SK-N-MC (cell line): ENCODE data around the gene PIAS1.

Experiments
- EZH2 ChIP-seq: fragments of 200-600 bp; sonication (generic); IDR thresholded peaks from one replicate; pipeline ENCODE4 v1.6.1; 2017; ENCODE audit warnings: antibody characterized with exemption
- POLR2AphosphoS5 ChIP-seq: IDR thresholded peaks from 2 replicates; pipeline ENCODE4 v1.6.1; 2012; ENCODE audit warnings: mild to moderate bottlenecking, low read depth, low read length, borderline replicate concordance

DNA sequence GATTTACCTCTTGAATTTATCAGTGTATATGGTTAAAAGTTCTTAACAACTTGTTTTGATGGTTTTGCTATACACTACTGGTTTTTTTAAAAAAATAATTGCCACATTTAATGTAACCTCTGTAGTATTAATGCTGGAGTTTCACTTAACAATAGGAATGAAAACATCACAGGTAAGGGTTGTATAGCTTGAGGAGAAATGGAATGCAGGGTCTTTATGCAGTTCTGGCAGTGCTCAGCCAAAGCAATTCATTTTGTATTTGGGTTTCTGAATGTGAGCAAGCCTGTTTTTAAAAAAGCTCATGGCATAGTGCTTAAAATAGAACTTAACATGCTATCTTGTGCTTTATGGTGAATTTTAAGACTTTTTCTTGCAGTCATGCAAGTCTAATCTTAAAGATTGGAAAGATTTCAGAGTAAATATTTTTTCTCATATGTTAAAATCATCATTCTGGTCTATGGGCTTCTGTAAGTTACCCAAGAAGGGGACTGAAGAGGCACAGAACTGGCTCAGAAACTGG, 8.9 kb downstream of the PIAS1 start:
- TF ChIP-seq EZH2 (no peak), POLR2AphosphoS5 (no peak)
